Measurements from ENCODE around the gene PAPLN. TPM values are rescaled to one million over a fixed set of nuclear protein-coding genes. Genes with fewer than 3 reads are reported as not detected.

The PAPLN gene
- total RNA-seq, 2 experiments from 2014 or later: 0.29 to 0.47 TPM

DNA sequence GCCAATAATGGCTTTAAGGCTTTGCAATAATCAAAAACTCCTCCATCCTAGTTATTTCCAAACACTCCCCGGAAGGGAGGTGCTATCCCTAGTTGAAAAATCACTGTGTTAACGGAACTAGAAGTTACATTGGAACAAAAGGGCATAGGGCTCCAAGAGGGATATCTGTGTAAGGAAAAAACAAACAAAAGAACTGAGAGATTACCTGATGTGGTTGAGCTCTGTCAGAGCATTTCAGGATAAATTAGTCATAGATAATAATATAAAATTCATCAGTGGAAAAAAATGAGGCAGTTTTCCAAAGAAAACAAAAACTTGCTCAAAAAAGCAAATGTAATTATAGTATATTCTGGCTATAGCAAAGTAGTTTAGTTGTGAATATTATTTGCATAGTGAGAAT is 27.4 kb upstream of the PAPLN start:
- Mint-ChIP-seq H3K27me3 (no peaks in the 10 kb centered on the region), H3K9me3 (no peaks in the 10 kb centered on the region), H3K4me3 (no peak overlapping the region), H3K27ac (no peak overlapping the region), H3K36me3 (ENCODE audit: low read depth) (peaks cover 48% of the 10 kb centered on the region), H3K4me1 (ENCODE audit: low read depth) (no peaks in the 10 kb centered on the region)
- ATAC-seq (no peak), DNase-seq (no peak)
- TF ChIP-seq, protein P1, sequence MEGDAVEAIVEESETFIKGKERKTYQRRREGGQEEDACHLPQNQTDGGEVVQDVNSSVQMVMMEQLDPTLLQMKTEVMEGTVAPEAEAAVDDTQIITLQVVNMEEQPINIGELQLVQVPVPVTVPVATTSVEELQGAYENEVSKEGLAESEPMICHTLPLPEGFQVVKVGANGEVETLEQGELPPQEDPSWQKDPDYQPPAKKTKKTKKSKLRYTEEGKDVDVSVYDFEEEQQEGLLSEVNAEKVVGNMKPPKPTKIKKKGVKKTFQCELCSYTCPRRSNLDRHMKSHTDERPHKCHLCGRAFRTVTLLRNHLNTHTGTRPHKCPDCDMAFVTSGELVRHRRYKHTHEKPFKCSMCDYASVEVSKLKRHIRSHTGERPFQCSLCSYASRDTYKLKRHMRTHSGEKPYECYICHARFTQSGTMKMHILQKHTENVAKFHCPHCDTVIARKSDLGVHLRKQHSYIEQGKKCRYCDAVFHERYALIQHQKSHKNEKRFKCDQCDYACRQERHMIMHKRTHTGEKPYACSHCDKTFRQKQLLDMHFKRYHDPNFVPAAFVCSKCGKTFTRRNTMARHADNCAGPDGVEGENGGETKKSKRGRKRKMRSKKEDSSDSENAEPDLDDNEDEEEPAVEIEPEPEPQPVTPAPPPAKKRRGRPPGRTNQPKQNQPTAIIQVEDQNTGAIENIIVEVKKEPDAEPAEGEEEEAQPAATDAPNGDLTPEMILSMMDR (IDR thresholded peaks at IDR 0.05): no peak
- POLR2A ChIA-PET: interaction anchor here (1.5 kb wide), 1 partner anchor 19 kb away, joined by 3 read pairs; no protein-coding TSS in a partner anchor
- CTCF ChIA-PET: interaction anchor here (1.9 kb wide), 1 partner anchor 37 kb away, joined by 5 read pairs; no protein-coding TSS in a partner anchor
- intact Hi-C loops (cut with micrococcal nuclease): no loop called here

DNA sequence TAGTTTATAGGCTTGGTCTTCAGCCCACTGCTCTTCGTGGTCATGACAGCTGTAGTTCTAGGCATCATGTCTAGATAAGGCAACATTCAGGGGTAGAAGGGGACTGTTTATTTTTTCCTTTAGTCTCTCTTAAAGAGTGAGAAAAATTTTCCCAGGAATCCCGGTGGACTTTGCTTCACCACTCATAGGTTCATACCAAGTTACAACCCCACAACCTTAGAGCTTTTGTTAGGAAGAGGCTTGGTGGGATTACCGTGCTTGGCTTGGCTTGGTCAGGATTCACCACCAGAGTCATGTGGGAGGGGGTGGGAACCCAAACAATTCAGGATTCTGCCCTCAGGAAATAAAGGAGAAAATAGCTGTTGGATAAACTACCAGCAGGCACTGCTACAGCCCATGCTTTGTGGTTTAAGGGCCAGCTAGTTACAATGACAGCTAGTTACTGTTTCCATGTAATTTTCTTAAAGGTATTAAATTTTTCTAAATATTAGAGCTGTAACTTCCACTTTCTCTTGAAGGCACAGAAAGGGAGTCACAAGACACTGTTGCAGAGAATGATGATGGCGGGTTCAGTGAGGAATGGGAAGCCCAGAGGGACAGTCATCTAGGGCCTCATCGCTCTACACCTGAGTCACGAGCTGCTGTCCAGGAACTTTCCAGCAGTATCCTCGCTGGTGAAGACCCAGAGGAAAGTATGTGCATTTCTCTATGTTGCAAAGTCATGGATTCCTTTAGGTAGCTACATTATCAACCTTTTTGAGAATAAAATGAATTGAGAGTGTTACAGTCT is 25.9 kb upstream of the PAPLN start:
- peaks cover 38% of the 10 kb centered on the region for H3K36me3 Mint-ChIP-seq (ENCODE audit: low read depth)
- TF ChIP-seq, protein P1 (IDR thresholded peaks at IDR 0.05): no peak
- ChIA-PET CTCF (interaction anchor here (0.8 to 1.5 kb wide), 3 partner anchors 9 to 84 kb away, joined by 3 to 5 read pairs (median 4); no protein-coding TSS in a partner anchor), POLR2A (no interaction called here)
- H3K27me3 Mint-ChIP-seq: no peaks in the 10 kb centered on the region
- H3K9me3 Mint-ChIP-seq: no peaks in the 10 kb centered on the region
- no peak overlapping the region for H3K27ac Mint-ChIP-seq
- intact Hi-C loops (cut with micrococcal nuclease): no loop called here
- no peaks in the 10 kb centered on the region for H3K4me1 Mint-ChIP-seq (ENCODE audit: low read depth)
- ATAC-seq: no peak
- H3K4me3 Mint-ChIP-seq: no peak overlapping the region
- DNase-seq: no peak

DNA sequence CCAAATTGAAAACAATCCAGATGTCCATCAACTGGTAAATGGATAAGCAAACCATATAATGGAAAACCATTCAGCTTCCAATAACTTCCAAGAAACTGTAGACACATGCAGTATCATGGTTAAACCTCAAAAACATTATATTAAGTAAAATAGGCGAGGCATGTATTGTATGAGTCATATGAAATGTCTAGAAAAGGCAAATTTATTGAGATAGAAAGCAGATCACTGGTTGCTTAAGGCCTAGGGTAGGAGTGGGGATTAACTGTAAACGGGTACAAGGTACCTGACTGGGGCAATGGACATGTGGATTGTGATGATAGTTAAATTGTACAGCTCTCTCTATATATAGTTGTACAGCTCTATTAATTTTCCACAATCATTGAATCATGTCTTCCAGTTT is 21.3 kb upstream of the PAPLN start:
- no peak for ATAC-seq
- Mint-ChIP-seq H3K4me3 (no peak overlapping the region), H3K27me3 (no peaks in the 10 kb centered on the region), H3K36me3 (ENCODE audit: low read depth) (peaks cover 30% of the 10 kb centered on the region), H3K9me3 (no peaks in the 10 kb centered on the region), H3K27ac (no peak overlapping the region), H3K4me1 (ENCODE audit: low read depth) (no peaks in the 10 kb centered on the region)
- DNase-seq: no peak
- intact Hi-C loops (cut with micrococcal nuclease): no loop called here
- CTCF ChIA-PET: interaction anchor here (1.7 kb wide), 1 partner anchor 16 kb away, joined by 7 read pairs; no protein-coding TSS in a partner anchor
- TF ChIP-seq, protein P1 (IDR thresholded peaks at IDR 0.05): no peak
- POLR2A ChIA-PET: no interaction called here

DNA sequence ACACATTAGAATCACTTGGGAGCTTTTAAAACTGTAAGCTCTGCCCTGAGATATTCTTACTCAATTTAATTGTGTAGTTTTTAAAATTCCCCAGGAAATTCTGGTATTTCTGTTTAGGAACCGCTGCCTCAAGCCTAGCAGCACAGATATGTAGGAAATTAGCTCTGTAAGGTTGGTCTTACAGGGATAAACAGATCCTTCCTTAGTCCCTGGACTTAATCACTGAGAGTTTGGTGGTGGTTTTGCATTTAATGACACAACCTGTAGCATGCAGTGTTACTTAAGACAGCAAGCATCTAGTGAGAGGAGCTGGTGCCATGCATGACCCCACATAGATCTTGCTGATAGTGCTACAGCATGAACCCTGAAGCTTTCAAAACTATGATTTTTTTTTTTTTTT is 19.9 kb upstream of the PAPLN start:
- no peak for DNase-seq

More for the DNA sequence above, 19.9 kb upstream of the PAPLN start:
- POLR2A ChIA-PET: no interaction called here
- intact Hi-C loops (cut with micrococcal nuclease): no loop called here
- CTCF ChIA-PET: interaction anchor here (1.0 to 1.1 kb wide), 2 partner anchors 78 to 255 kb away, joined by 3 to 6 read pairs; no protein-coding TSS in a partner anchor
- TF ChIP-seq, protein P1 (IDR thresholded peaks at IDR 0.05): no peak
- Mint-ChIP-seq H3K36me3 (ENCODE audit: low read depth) (peaks cover 37% of the 10 kb centered on the region), H3K9me3 (no peaks in the 10 kb centered on the region), H3K27ac (no peak overlapping the region), H3K27me3 (no peaks in the 10 kb centered on the region), H3K4me1 (ENCODE audit: low read depth) (peaks cover 10% of the 10 kb centered on the region), H3K4me3 (no peak overlapping the region)
- no peak for ATAC-seq
